Measurements from ENCODE around the gene TRAPPC4.
"Not testable (repeated sequence)": the region's sequence is repeated elsewhere in the genome, so short reads cannot be mapped to it uniquely, and the experiment has no call there.

TRAPPC4 gene, protein sequence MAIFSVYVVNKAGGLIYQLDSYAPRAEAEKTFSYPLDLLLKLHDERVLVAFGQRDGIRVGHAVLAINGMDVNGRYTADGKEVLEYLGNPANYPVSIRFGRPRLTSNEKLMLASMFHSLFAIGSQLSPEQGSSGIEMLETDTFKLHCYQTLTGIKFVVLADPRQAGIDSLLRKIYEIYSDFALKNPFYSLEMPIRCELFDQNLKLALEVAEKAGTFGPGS

DNA sequence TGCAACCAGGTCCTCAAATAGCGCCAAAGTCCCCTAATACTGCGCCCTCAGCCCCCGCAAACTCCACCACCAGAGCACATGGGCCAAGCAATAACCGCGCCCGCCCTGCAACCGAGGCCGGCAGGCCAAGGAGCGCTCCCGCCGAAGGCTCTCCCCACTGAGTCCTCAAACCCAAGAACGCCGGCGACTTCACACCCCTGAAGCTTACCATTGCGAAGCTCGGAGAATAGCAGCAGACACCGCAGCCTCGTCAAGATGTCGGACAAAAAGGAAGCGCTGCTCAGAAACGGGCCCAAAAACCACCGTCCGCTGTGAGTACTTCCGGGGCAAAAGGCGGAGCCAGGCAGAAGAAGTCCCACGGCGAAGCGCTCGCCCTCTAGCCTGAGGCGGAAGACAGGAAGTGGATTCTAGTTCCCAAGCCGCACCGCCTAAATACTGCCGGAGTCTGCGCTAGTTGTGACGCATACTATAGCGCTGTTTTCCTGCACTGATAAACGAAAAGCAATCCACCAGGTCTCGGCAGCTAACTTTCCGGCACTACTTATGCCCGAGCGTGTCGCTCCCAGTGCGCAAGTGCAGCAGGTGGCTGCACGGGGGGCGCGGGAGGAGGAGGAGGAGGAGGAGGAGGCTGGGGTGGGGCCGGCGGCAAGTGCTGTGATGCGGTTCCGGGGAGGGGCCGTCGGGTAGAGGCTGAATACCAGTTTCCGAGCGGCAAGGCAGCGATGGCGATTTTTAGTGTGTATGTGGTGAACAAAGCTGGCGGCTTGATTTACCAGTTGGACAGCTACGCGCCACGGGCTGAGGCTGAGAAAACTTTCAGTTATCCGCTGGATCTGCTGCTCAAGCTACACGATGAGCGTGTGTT is at the start of gene TRAPPC4, which contains the start of gene RPS25:
TRAPPC4 (plus strand) TSS at position 693 of the 865 bp plus-strand sequence; CDS start at position 723, 30 bp downstream.
RPS25 (minus strand) TSS at position 270 of the 865 bp plus-strand sequence; CDS start at position 211, 59 bp downstream.
- TF ChIP-seq, protein P1, sequence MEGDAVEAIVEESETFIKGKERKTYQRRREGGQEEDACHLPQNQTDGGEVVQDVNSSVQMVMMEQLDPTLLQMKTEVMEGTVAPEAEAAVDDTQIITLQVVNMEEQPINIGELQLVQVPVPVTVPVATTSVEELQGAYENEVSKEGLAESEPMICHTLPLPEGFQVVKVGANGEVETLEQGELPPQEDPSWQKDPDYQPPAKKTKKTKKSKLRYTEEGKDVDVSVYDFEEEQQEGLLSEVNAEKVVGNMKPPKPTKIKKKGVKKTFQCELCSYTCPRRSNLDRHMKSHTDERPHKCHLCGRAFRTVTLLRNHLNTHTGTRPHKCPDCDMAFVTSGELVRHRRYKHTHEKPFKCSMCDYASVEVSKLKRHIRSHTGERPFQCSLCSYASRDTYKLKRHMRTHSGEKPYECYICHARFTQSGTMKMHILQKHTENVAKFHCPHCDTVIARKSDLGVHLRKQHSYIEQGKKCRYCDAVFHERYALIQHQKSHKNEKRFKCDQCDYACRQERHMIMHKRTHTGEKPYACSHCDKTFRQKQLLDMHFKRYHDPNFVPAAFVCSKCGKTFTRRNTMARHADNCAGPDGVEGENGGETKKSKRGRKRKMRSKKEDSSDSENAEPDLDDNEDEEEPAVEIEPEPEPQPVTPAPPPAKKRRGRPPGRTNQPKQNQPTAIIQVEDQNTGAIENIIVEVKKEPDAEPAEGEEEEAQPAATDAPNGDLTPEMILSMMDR (conservative IDR thresholded peaks at IDR 0.05; ENCODE audit: low read depth, low read length): peak; percentile 14
- peak within 1 kb of the TSS; percentile 68 for H3K4me3 ChIP-seq (ENCODE audit: low read depth, low read length)
- peak; percentile 97 for DNase-seq (ENCODE audit: low read depth)

DNA sequence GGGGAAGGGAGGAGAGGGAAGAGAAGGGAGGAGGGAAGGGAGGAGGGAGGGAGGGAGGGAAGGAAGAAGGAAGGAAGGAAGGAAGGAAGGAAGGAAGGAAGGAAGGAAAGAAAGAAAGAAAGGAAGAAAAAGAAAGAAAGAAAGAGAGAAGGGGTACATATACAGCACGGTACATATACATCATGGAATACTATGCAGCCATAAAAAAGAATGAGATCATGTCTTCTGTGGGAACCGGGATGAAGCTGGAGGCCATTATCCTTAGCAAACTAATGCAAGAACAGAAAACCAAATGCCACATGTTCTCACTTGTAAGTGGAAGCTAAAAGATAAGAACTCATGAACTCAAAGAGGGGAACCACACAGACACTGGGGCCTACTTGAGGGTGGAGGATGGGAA is 49.1 kb upstream of the TRAPPC4 start:
- DNase-seq (ENCODE audit: low read depth); H3K4me3 ChIP-seq (ENCODE audit: low read depth, low read length): not testable (repeated sequence)

DNA sequence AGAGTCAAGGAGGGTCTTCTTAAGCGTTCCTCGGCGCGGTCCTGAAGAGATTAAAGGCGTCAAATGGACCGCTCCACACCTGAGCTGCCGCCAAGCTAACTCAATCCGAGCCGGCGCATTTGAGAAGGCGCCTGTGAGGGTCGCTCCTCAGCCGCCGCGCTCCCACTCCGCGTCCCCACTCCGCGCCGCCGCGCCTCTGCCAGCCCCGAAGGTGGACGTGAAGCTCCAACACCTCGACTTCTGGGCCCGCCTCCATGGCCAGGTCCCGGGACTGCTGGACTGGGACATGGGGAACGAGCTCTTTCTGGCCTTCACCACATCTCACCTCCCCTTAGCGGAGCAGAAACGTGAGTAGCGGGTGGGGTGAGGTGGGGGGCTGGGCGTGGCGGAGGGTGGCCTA is 46.9 kb upstream of the TRAPPC4 start, which contains the start of gene FOXR1:
FOXR1 (plus strand) TSS at position 116 of the 400 bp plus-strand sequence; CDS start at position 287, 171 bp downstream.
- TF ChIP-seq, protein P1 (conservative IDR thresholded peaks at IDR 0.05; ENCODE audit: low read depth, low read length): no peak
- no peak for DNase-seq (ENCODE audit: low read depth)
- no peak within 1 kb of the TSS for H3K4me3 ChIP-seq (ENCODE audit: low read depth, low read length)

DNA sequence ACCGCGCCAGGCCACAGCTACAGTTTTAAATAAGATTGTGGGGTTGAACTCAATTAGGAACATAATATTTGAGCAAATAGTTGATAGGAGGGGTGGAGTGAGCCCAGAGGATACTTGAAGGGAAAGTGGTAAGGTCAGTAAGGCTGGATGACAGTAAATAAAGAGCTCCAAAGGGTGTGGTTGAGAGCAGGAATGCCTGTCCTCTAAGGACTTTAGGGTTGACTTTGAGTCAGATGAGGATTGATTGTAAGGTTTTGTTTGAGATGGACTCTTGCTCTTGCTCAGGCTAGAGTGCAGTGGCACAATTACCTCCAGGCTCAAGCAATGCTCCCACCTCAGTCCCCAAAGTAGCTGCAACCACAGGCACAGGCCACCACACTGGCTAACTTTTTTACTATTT is 44.6 kb upstream of the TRAPPC4 start:
- TF ChIP-seq, protein P1 (conservative IDR thresholded peaks at IDR 0.05; ENCODE audit: low read depth, low read length): no peak
- no peak for DNase-seq (ENCODE audit: low read depth)

DNA sequence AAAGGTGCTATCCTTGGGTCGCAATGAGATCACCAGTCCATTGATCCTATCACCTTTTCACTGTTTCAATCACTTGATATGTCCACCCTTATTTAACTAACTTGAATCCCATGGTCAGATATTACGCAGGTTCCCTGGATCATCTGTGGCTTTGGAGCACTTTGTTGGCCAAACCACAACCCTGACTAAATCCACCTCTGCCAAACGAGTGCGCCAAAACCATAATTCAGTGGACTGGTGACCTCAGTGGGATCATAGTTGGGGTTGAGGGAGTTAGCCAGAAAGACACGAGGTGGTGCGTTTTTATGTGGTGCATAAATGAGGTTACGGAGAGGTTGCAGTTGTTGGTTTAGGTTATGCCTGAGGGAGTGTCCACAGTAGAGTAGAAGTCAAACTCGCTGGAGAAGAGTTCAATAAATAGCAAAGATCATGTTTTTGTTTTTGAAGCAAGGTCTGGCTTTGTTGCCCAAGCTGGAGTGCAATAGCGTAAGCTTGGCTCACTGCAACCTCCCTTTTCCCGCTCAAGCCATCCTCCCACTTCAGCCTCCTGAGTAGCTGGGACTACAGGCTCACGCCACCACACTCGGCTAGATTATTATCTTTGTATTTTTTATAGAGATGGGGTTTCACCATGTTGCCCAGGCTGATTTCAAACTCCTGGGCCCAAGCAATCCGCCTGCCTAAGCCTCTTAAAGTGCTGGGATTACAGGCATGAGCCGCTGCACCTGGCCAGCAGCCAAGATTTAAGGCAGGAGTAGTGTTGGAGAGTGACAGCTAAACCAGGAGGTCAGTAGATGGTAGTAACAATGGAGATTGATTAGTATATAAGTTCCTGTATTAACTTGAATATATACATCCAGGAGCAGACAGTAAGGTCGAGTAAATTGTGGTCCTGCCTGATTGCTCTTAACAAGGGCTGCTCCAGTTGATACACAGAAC is 42.5 kb upstream of the TRAPPC4 start:
- DNase-seq (ENCODE audit: low read depth): no peak
- H3K4me3 ChIP-seq (ENCODE audit: low read depth, low read length): no peak overlapping the region
- TF ChIP-seq, protein P1 (conservative IDR thresholded peaks at IDR 0.05; ENCODE audit: low read depth, low read length): no peak

More for the DNA sequence above, 44.6 kb upstream of the TRAPPC4 start:
- H3K4me3 ChIP-seq (ENCODE audit: low read depth, low read length): no peak overlapping the region

DNA sequence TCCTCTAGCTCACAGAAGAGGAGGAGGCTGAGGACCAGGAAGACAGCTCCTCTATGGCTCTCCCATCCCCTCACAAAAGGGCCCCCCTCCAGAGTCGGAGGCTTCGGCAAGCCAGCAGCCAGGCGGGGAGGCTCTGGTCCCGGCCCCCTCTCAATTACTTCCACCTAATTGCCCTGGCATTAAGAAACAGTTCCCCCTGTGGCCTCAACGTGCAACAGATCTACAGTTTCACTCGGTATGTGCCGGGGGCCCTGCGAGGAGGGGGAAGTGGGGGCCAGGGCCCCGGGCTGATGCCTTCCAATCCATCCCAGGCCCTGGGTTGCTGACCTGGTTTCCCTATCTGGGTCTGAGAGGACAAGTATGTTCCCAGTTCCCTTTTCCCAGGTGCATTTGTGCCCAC is 39.1 kb upstream of the TRAPPC4 start:
- TF ChIP-seq, protein P1 (conservative IDR thresholded peaks at IDR 0.05; ENCODE audit: low read depth, low read length): peak; percentile 18
- DNase-seq (ENCODE audit: low read depth): no peak

More for the DNA sequence above, 39.1 kb upstream of the TRAPPC4 start:
- no peak overlapping the region for H3K4me3 ChIP-seq (ENCODE audit: low read depth, low read length)

Measured in choroid plexus epithelial cell (primary cell).